HepG2 (cell line): ENCODE results near the gene SEPTIN3. TPM values are rescaled to one million over a fixed set of nuclear protein-coding genes. Genes with fewer than 3 reads are reported as not detected.

ENCODE experiments used
- ATAC-seq: fragments of 200-7000 bp; cut with Tn5 transposase; 3 replicates; pipeline ENCODE4 v1.9.1; 2020; ENCODE audit warnings: mild to moderate bottlenecking, moderate library complexity
- BruUV-seq: library from RNA; stranded (reverse); fragments of 400-500 nt; replicated peaks from 2 replicates; lab custom pipeline; 2021; lab: Mats Ljungman, UMichigan
- CTCF ChIA-PET: fragments of 300-600 bp; formaldehyde crosslinking; extraction: SDS; loops from one replicate; lab custom pipeline; 2021; ENCODE audit warnings: low total read pairs, inconsistent platforms, low intra/inter-chr PET ratio; lab: Yijun Ruan, JAX
- POLR2A ChIA-PET: fragments of 350-600 bp; sonication (Branson Sonifier 250); formaldehyde crosslinking; loops from one replicate; lab custom pipeline; 2020; ENCODE audit warnings: antibody characterized with exemption, inconsistent platforms; lab: Yijun Ruan, JAX
- DNase-seq: peaks from one replicate; pipeline ENCODE4 v3.0.0-alpha.2; 2015; ENCODE audit warnings: low spot score
- FAIRE-seq: peaks from 3 replicates; lab custom pipeline; 2011; peaks lifted over from hg19 to GRCh38; lab: Jason Lieb, UNC
- H2AFZ ChIP-seq: one replicate; pipeline ENCODE4 v1.6.1; 2011; ENCODE audit warnings: low read length, inconsistent platforms
- H3K27ac ChIP-seq: fragments of 300-600 bp; 3 replicates; pipeline ENCODE4 v1.8.0; 2011; ENCODE audit warnings: mixed run types, mild to moderate bottlenecking, mixed read lengths, low read length, inconsistent platforms; ENCODE audit not compliant: insufficient read depth; ENCODE audit errors: extremely low read length
- H3K27me3 ChIP-seq, 2 experiments: fragments of 200-600 bp in 1 of 2; 2 replicates in 1 of 2; 3 replicates in 1 of 2; pipeline versions ENCODE4 v1.6.0 to v1.8.0; 2011; ENCODE audit warnings: low read length in 2 of 2, mild to moderate bottlenecking in 2 of 2, moderate library complexity in 2 of 2, inconsistent platforms in 1 of 2; ENCODE audit not compliant: insufficient read depth in 2 of 2, control insufficient read depth in 1 of 2
- H3K36me3 ChIP-seq, 2 experiments: fragments of 200-600 bp in 1 of 2; replicated peaks in 1 of 2; 2 replicates in 1 of 2; 3 replicates in 1 of 2; pipeline versions ENCODE4 v1.5.1 to v1.8.0; 2011; ENCODE audit warnings: low read length in 2 of 2, inconsistent platforms in 1 of 2; ENCODE audit not compliant: insufficient read depth in 2 of 2, control insufficient read depth in 1 of 2
- H3K4me1 ChIP-seq: 2 replicates; pipeline ENCODE4 v1.5.1; 2012; ENCODE audit warnings: low read length, inconsistent platforms; ENCODE audit not compliant: insufficient read depth
- H3K4me2 ChIP-seq: 2 replicates; pipeline ENCODE4 v1.6.0; 2011; ENCODE audit warnings: low read depth, low read length, inconsistent platforms
- H3K4me3 ChIP-seq, 3 experiments: fragments of 200-600 bp in 1 of 3; sonication (generic), shearing (Covaris generic) in 1 of 3; replicated peaks in 1 of 3; 2 replicates each; pipeline ENCODE4 v1.5.1; 2011 to 2016; ENCODE audit warnings: low read length in 3 of 3, inconsistent platforms in 2 of 3, low read depth in 2 of 3, mild to moderate bottlenecking in 2 of 3, control low read depth in 1 of 3, mixed read lengths in 1 of 3; ENCODE audit not compliant: insufficient read depth in 1 of 3
- H3K79me2 ChIP-seq: one replicate; pipeline ENCODE4 v1.6.1; 2011; ENCODE audit warnings: low read length, inconsistent platforms; ENCODE audit not compliant: insufficient read depth
- H3K9ac ChIP-seq: 2 replicates; pipeline ENCODE4 v1.6.0; 2011; ENCODE audit warnings: mild to moderate bottlenecking, low read depth, low read length, inconsistent platforms; ENCODE audit not compliant: insufficient read depth
- H3K9me3 ChIP-seq: 2 replicates; pipeline ENCODE4 v1.5.1; 2012; ENCODE audit warnings: mild to moderate bottlenecking, low read length
- H4K20me1 ChIP-seq: 2 replicates; pipeline ENCODE4 v1.6.0; 2011; ENCODE audit warnings: inconsistent platforms, mild to moderate bottlenecking, low read length, moderate library complexity; ENCODE audit not compliant: insufficient read depth
- ARNT2 ChIP-seq: sonication (generic); formaldehyde crosslinking; IDR thresholded peaks from 2 replicates; pipeline ENCODE4 v1.8.0; 2022; ENCODE audit warnings: mild to moderate bottlenecking, low read depth, missing genetic modification reagents, moderate library complexity
- BCL6 ChIP-seq: IDR thresholded peaks from 2 replicates; pipeline ENCODE4 v1.6.1; 2016; ENCODE audit warnings: missing genetic modification reagents, missing compliant biosample characterization
- ERF ChIP-seq: IDR thresholded peaks from 2 replicates; pipeline ENCODE4 v1.6.1; 2018; ENCODE audit warnings: missing biosample characterization, missing genetic modification reagents
- HNRNPK ChIP-seq: fragments of 200-400 bp; formaldehyde crosslinking; IDR thresholded peaks from 2 replicates; pipeline ENCODE4 v1.6.1; 2018; ENCODE audit warnings: low read length, low read depth, moderate library complexity, mild to moderate bottlenecking; ENCODE audit not compliant: poor library complexity, severe bottlenecking
- MIER3 ChIP-seq: IDR thresholded peaks from 2 replicates; pipeline ENCODE4 v1.6.1; 2016; ENCODE audit warnings: missing compliant biosample characterization, borderline replicate concordance
- ZFP37 ChIP-seq: sonication (generic); formaldehyde crosslinking; IDR thresholded peaks from 2 replicates; pipeline ENCODE4 v1.4.0; 2020; ENCODE audit warnings: missing genetic modification reagents, borderline replicate concordance
- ZFX ChIP-seq: sonication (generic); formaldehyde crosslinking; IDR thresholded peaks from 2 replicates; pipeline ENCODE4 v1.4.0; 2020; ENCODE audit warnings: mild to moderate bottlenecking, low read depth, missing genetic modification reagents, moderate library complexity
- ZNF143 ChIP-seq: sonication (generic); formaldehyde crosslinking; IDR thresholded peaks from 2 replicates; pipeline ENCODE4 v1.4.0; 2020; ENCODE audit warnings: missing genetic modification reagents
- ZNF362 ChIP-seq: sonication (generic); formaldehyde crosslinking; IDR thresholded peaks from 2 replicates; pipeline ENCODE4 v1.4.0; 2020; ENCODE audit warnings: missing genetic modification reagents, mild to moderate bottlenecking, borderline replicate concordance
- ZNF572 ChIP-seq: sonication (generic); formaldehyde crosslinking; IDR thresholded peaks from 2 replicates; pipeline ENCODE4 v1.5.1; 2020; ENCODE audit warnings: mild to moderate bottlenecking, missing genetic modification reagents
- WGBS: methylation state at CpG from one replicate; pipeline ENCODE4 v1.1.6; 2017; ENCODE audit warnings: low lambda C conversion rate; 5-methylcytosine and 5-hydroxymethylcytosine counted together
- in situ Hi-C: cut with HindIII; loops from 2 replicates; pipeline ENCODE4 v1.10.0; 2017; ENCODE audit warnings: low pct_unique_long_range_greater_than_20kb; ENCODE audit not compliant: extremely low pct_ligation_motif_present
- intact Hi-C: fragments of 100-400 bp; cut with micrococcal nuclease; formaldehyde crosslinking; loops from one replicate; pipeline ENCODE4 v1.10.0; 2022; ENCODE audit not compliant: unreplicated experiment
- polyA plus RNA-seq, 8 experiments: library from polyadenylated mRNA; depleted of rRNA in 3 of 8; stranded (reverse) in 7 of 8; unstranded in 1 of 8; fragments of >200 nt; fragmentation: Illumina TruSeq in 4 of 8; extraction: Trizol in 4 of 8; gene quantifications; 2 replicates each; pipeline versions ENCODE4 v1.2.1 to v1.2.3, GENCODE V29; 2011 to 2016; ENCODE audit warnings: low read depth in 4 of 8, missing spikeins in 1 of 8, mixed read lengths in 1 of 8; ENCODE audit not compliant: insufficient read depth in 1 of 8
- total RNA-seq, 5 experiments: library from RNA; depleted of rRNA; stranded (reverse); fragments of >200 nt; fragmentation: Illumina TruSeq; extraction: Trizol; gene quantifications; 2 replicates each; pipeline ENCODE4 v1.2.3, GENCODE V29; 2016; ENCODE audit warnings: low read depth in 1 of 5
- TF ChIP-seq, protein P1 (sequence below): sonication (generic); formaldehyde crosslinking; IDR thresholded peaks from 2 replicates; pipeline ENCODE4 v1.4.0; 2020; ENCODE audit warnings: mild to moderate bottlenecking, missing genetic modification reagents
- TF ChIP-seq, protein P2 (sequence below): sonication (generic); formaldehyde crosslinking; IDR thresholded peaks from 2 replicates; pipeline ENCODE4 v1.5.1; 2020; ENCODE audit warnings: missing genetic modification reagents, mild to moderate bottlenecking, borderline replicate concordance

SEPTIN3 gene
- total and polyA plus RNA-seq, 2 of the 13 experiments (the other 11 are each of a cell fraction or from before 2014, with no cell fraction given) = 0.04 TPM; not detected in 1

DNA sequence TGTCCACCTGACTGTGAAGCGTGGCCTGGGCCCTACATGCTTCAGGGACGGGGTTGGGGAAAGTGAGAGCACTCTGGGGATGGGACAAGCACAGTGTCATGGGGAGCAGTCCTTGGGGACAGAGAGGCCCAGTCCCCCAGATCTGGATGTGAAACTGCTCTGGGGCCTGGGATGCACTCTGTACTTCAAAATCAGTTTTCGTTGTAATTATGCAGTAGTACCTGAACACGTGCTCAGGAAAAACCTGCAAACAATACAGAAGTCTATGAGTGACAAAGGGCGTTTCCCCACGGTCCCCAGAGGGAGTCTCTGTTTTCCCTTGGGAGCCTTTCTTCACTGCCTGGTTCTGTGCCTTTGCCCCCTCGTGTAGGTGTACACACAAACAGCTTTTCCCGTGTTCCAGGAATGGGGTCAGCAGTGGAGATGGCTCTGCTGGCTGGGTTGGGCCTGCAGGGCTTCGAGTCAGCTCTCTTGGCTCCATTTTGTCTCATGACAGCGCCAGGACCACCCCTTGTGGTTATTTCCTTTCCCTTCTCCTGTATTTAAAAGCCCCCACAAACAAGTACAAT lies 37.5 kb upstream of the SEPTIN3 start:
- Histone ChIP-seq H3K9ac (no peak overlapping the region), H2AFZ (no peak overlapping the region), H3K4me2 (no peak overlapping the region), H4K20me1 (no peaks in the 10 kb centered on the region), H3K9me3 (no peaks in the 10 kb centered on the region), H3K79me2 (no peaks in the 10 kb centered on the region), H3K27me3 (peaks cover 0 to 2% of the 10 kb centered on the region in 2 experiments; a peak in 1 of 5 replicates), H3K36me3 (peaks cover under 1% of the 10 kb centered on the region in 2 experiments; a peak in 2 of 5 replicates), H3K4me1 (peaks cover 17% of the 10 kb centered on the region), H3K27ac (no peak overlapping the region), H3K4me3 (no peak overlapping the region)
- in situ Hi-C loops (no loop called here), intact Hi-C loops (no loop called here)
- no TSS peak for BruUV-seq
- DNase-seq = no peak
- CTCF ChIA-PET = no interaction called here
- POLR2A ChIA-PET = no interaction called here
- FAIRE-seq = no peak
- no peak for ATAC-seq
- TF ChIP-seq MIER3 (CRISPR knock-in tag) (no peak), ZNF143 (CRISPR knock-in tag) (no peak), ARNT2 (CRISPR knock-in tag) (no peak), ZFP37 (CRISPR knock-in tag) (no peak), HNRNPK (no peak), ZFX (CRISPR knock-in tag) (no peak), ZNF572 (no peak), BCL6 (CRISPR knock-in tag) (no peak), ZNF362 (CRISPR knock-in tag) (no peak), ERF (CRISPR knock-in tag) (no peak)
- TF ChIP-seq, protein P1, sequence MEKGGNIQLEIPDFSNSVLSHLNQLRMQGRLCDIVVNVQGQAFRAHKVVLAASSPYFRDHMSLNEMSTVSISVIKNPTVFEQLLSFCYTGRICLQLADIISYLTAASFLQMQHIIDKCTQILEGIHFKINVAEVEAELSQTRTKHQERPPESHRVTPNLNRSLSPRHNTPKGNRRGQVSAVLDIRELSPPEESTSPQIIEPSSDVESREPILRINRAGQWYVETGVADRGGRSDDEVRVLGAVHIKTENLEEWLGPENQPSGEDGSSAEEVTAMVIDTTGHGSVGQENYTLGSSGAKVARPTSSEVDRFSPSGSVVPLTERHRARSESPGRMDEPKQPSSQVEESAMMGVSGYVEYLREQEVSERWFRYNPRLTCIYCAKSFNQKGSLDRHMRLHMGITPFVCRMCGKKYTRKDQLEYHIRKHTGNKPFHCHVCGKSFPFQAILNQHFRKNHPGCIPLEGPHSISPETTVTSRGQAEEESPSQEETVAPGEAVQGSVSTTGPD (CRISPR knock-in tag) = no peak
- TF ChIP-seq, protein P2, sequence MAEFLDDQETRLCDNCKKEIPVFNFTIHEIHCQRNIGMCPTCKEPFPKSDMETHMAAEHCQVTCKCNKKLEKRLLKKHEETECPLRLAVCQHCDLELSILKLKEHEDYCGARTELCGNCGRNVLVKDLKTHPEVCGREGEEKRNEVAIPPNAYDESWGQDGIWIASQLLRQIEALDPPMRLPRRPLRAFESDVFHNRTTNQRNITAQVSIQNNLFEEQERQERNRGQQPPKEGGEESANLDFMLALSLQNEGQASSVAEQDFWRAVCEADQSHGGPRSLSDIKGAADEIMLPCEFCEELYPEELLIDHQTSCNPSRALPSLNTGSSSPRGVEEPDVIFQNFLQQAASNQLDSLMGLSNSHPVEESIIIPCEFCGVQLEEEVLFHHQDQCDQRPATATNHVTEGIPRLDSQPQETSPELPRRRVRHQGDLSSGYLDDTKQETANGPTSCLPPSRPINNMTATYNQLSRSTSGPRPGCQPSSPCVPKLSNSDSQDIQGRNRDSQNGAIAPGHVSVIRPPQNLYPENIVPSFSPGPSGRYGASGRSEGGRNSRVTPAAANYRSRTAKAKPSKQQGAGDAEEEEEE = no peak
- 83% methylated on average over 9 of the region's 10 CpGs for WGBS
